Measurements from ENCODE around the gene CHST13. TPM values are rescaled to one million over a fixed set of nuclear protein-coding genes. Genes with fewer than 3 reads are reported as not detected.

Gene CHST13
- total and polyA plus RNA-seq, 11 donors: 0.07 to 2.3 (median 0.37) TPM; not detected in 1

GRCh38 chr3:126494204-126494969 lies 29.6 kb upstream of the CHST13 start:
- H3K36me3 ChIP-seq: no peaks in the 10 kb centered on the region
- H3K27me3 ChIP-seq: no peaks in the 10 kb centered on the region
- intact Hi-C loops (cut with DNase I): no loop called here
- no peak for TF ChIP-seq POLR2A (IDR thresholded peaks at IDR 0.05)
- no peak for TF ChIP-seq CTCF (IDR thresholded peaks at IDR 0.05)
- H3K9me3 ChIP-seq: no peaks in the 10 kb centered on the region
- WGBS, 4 donors: 64 to 77% (median 70%) methylated on average over 12 of the region's 12 CpGs
- H3K4me1 ChIP-seq: peaks cover 0 to 10% (median 0%) of the 10 kb centered on the region in 12 donors
- no peak overlapping the region for H3K4me3 ChIP-seq
- ATAC-seq (peak in 1 of 4 donors; percentile 32), DNase-seq (peak in 1 of 5 donors; percentile 27)
- H3K27ac ChIP-seq: no peak overlapping the region

DNA sequence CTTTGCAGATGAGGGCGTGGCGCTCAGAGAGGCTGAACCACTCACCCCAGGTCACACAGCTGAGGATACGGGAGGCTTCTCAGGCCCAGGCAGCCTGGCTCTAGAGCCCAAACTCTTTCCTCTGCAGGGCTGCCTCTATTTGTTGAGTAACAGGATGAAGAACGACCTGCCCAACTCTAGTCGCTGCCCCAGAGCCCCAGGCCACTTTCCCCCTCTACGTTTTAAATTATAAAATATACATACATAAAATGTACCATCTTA lies 29.1 kb upstream of the CHST13 start:
- DNase-seq: no peak

DNA sequence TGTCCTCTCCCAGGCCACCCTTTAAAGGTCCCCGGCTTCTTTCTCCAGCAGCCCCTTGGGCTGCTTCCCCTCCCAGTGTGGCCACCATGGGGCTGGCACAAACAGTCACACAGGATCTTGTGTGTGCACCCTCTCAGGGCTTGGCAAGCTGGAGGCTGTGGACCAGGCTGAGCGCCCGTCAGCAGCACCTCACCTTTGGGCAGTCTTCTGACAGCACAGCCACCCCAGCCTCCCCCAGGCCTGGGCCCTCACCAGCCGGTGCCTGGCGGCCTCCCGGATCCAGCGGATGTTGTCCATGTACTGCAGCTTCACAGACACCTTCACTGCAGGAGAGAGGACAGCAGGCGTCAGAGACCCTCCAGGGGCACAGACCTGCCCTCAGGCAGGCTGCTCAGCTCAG lies 28.2 kb upstream of the CHST13 start:
- H3K4me3 ChIP-seq: no peak overlapping the region
- ATAC-seq: no peak
- no peak overlapping the region for H3K27ac ChIP-seq
- H3K4me1 ChIP-seq: no peaks in the 10 kb centered on the region
- no peaks in the 10 kb centered on the region for H3K9me3 ChIP-seq
- intact Hi-C loops (cut with DNase I): no loop called here
- no peaks in the 10 kb centered on the region for H3K27me3 ChIP-seq
- no peaks in the 10 kb centered on the region for H3K36me3 ChIP-seq
- DNase-seq: peak in 1 of 5 donors; percentile 56
- 89 to 94% (median 90%) methylated on average over 8 of the region's 8 CpGs for WGBS, 4 donors
- TF ChIP-seq POLR2A (IDR thresholded peaks at IDR 0.05): no peak
- TF ChIP-seq CTCF (IDR thresholded peaks at IDR 0.05): no peak

More for the DNA sequence above, 29.1 kb upstream of the CHST13 start:
- Histone ChIP-seq H3K27ac (no peak overlapping the region), H3K9me3 (no peaks in the 10 kb centered on the region), H3K36me3 (no peaks in the 10 kb centered on the region), H3K4me3 (no peak overlapping the region), H3K4me1 (peaks cover 0 to 9% (median 0%) of the 10 kb centered on the region in 12 donors), H3K27me3 (no peaks in the 10 kb centered on the region)
- no peak for ATAC-seq
- TF ChIP-seq POLR2A (IDR thresholded peaks at IDR 0.05) (no peak), CTCF (IDR thresholded peaks at IDR 0.05) (no peak)
- intact Hi-C loops (cut with DNase I): no loop called here
- WGBS, 4 donors: 87 to 90% (median 90%) methylated on average over 6 of the region's 6 CpGs

DNA sequence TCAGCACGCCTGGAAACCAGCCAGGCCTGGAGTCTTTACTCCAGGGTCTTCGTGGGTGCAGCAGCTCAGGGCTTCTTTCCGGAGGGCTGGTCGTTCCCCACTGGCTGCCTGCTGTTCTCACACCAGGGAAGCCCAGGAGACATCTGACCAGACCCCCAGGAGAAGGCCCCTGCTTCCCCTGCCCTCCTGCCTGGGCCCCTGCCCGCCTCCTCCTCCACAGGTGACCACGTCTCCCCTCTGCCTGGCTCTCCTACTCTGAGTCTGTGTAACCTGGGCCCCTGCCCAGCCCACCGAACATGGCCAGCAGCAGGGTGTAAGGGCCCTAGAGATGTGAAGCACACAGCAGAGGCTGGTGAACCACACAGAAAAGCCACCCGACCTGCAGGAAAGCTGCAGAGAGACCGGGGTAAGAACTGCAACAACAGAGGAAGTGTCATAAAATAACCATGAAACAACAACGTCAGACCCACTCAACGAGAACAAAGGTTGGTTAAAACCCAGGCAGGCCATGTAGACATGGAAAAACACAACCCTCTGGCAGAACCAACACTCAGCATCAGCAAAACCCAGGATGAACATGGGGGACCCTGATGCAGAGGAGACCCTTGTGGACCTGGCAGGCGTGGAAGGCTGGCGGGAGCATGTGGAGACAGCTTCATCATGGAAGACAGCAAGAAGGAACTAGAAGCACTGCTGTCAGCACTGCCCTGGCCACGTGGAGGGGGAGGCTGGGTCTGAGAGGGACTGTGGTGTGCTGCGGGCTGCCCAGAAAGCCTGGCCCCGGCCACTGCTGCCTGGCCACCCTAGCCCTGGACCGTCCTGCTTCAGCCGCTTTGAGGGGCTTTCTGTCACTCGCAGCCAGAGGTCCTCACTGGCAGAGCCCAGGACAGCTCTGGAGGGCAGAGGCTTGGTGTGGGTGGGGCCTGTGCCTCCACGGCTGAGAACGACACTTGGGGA lies 26.8 kb upstream of the CHST13 start:
- peaks cover 0 to 4% (median 0%) of the 10 kb centered on the region in 12 donors for H3K4me1 ChIP-seq
- WGBS, 4 donors: 75 to 76% (median 76%) methylated on average over 19 to 21 of the region's 21 CpGs
- no peaks in the 10 kb centered on the region for H3K9me3 ChIP-seq
- no peaks in the 10 kb centered on the region for H3K36me3 ChIP-seq
- H3K4me3 ChIP-seq: no peak overlapping the region
- no peak for ATAC-seq
- DNase-seq: peak in 1 of 5 donors; percentile 37
- intact Hi-C loops (cut with DNase I): no loop called here
- no peaks in the 10 kb centered on the region for H3K27me3 ChIP-seq
- TF ChIP-seq POLR2A (IDR thresholded peaks at IDR 0.05) (no peak), CTCF (IDR thresholded peaks at IDR 0.05) (no peak)
- H3K27ac ChIP-seq: no peak overlapping the region
